NCI-H82 (cell line): Measurements from ENCODE around the gene RDH12.
"Not testable (repeated sequence)": the region's sequence is repeated elsewhere in the genome, so short reads cannot be mapped to it uniquely, and the experiment has no call there.

Source experiments
- DNase-seq: peaks from one replicate; lab custom pipeline; 2025; lab: John Stamatoyannopoulos, UW

Gene RDH12

GRCh38 chr14:67701492-67701891 is at the start of gene RDH12:
Gene RDH12 (plus strand): TSS chr14:67701886. CDS start chr14:67722643, 20,757 bp downstream.
- DNase-seq: not testable (repeated sequence)

GRCh38 chr14:67652189-67652588 is 49.5 kb upstream of the RDH12 start:
- no peak for DNase-seq

GRCh38 chr14:67653651-67654280 is 47.9 kb upstream of the RDH12 start:
- DNase-seq: peak; percentile 86

- DNase-seq: no peak
Measured at GRCh38 chr14:67663633-67664032, 38.1 kb upstream of the RDH12 start.

- DNase-seq: no peak
Measured at GRCh38 chr14:67665868-67666267, 35.8 kb upstream of the RDH12 start.

- DNase-seq: peak; percentile 52
Measured at GRCh38 chr14:67666750-67667449, 34.8 kb upstream of the RDH12 start.

GRCh38 chr14:67668559-67668958 is 33.1 kb upstream of the RDH12 start:
- DNase-seq: no peak

GRCh38 chr14:67673451-67673850 is 28.2 kb upstream of the RDH12 start:
- DNase-seq: no peak

GRCh38 chr14:67674139-67674479 is 27.6 kb upstream of the RDH12 start:
- peak; percentile 84 for DNase-seq

GRCh38 chr14:67674480-67675218 is 27.0 kb upstream of the RDH12 start, which contains the start of gene VTI1B:
Gene VTI1B (minus strand): TSS chr14:67674632. CDS start chr14:67674489, 143 bp downstream.
- peak; percentile 77 for DNase-seq

GRCh38 chr14:67675219-67675582 is 26.5 kb upstream of the RDH12 start:
- DNase-seq: no peak

GRCh38 chr14:67679006-67679405 is 22.7 kb upstream of the RDH12 start:
- DNase-seq: no peak

GRCh38 chr14:67680121-67680602 is 21.5 kb upstream of the RDH12 start:
- no peak for DNase-seq

GRCh38 chr14:67680941-67681340 is 20.7 kb upstream of the RDH12 start:
- no peak for DNase-seq

- DNase-seq: no peak
Measured at GRCh38 chr14:67683842-67684241, 17.8 kb upstream of the RDH12 start.

GRCh38 chr14:67690011-67690410 is 11.7 kb upstream of the RDH12 start:
- DNase-seq: no peak

- peak; percentile 92 for DNase-seq
Measured at GRCh38 chr14:67694791-67695393, 6.8 kb upstream of the RDH12 start.

GRCh38 chr14:67695394-67695949 is 6.2 kb upstream of the RDH12 start, which contains the start of gene RDH11:
Gene RDH11 (minus strand): TSS chr14:67695764. CDS start chr14:67695703, 61 bp downstream.
- DNase-seq: peak; percentile 97

GRCh38 chr14:67697006-67697405 is 4.7 kb upstream of the RDH12 start:
- peak; percentile 28 for DNase-seq

- no peak for DNase-seq
Measured at GRCh38 chr14:67698179-67698578, 3.5 kb upstream of the RDH12 start.

- no peak for DNase-seq
Measured at GRCh38 chr14:67703997-67704396, 2.3 kb downstream of the RDH12 start.

- peak; percentile 67 for DNase-seq
Measured at GRCh38 chr14:67704484-67705089, 2.9 kb downstream of the RDH12 start.
